Loucy (cell line): ENCODE data around the gene TRPC3.

Experiments
- H2AFZ ChIP-seq: fragments of 200-600 bp; sonication (generic); 2 replicates; pipeline ENCODE4 v1.6.0; 2016; ENCODE audit warnings: antibody characterized with exemption, mild to moderate bottlenecking, low read length, moderate library complexity
- H3F3A ChIP-seq: fragments of 200-600 bp; 2 replicates; pipeline ENCODE4 v1.6.0; 2016; ENCODE audit warnings: antibody characterized with exemption, low read depth, mild to moderate bottlenecking
- H3K27me3 ChIP-seq: fragments of 200-600 bp; sonication (generic); 2 replicates; pipeline ENCODE4 v1.6.1; 2014; ENCODE audit warnings: low read length, mild to moderate bottlenecking; ENCODE audit not compliant: insufficient read depth, poor library complexity, severe bottlenecking
- H3K36me3 ChIP-seq: fragments of 200-600 bp; sonication (generic); 2 replicates; pipeline ENCODE4 v1.6.1; 2016; ENCODE audit warnings: low read length; ENCODE audit not compliant: insufficient read depth
- H3K4me1 ChIP-seq: fragments of 200-600 bp; sonication (generic); 2 replicates; pipeline ENCODE4 v1.5.1; 2014; ENCODE audit warnings: low read length, mild to moderate bottlenecking; ENCODE audit not compliant: insufficient read depth, poor library complexity, severe bottlenecking
- H3K4me2 ChIP-seq: fragments of 200-600 bp; sonication (generic); 2 replicates; pipeline ENCODE4 v1.6.0; 2014; ENCODE audit warnings: antibody characterized with exemption, low read length, low read depth, mild to moderate bottlenecking; ENCODE audit not compliant: poor library complexity, severe bottlenecking
- H3K4me3 ChIP-seq: fragments of 200-600 bp; sonication (generic); 2 replicates; pipeline ENCODE4 v1.5.1; 2014; ENCODE audit warnings: low read length, mild to moderate bottlenecking, mixed read lengths; ENCODE audit not compliant: poor library complexity, severe bottlenecking
- H3K79me2 ChIP-seq: fragments of 200-600 bp; sonication (generic); 2 replicates; pipeline ENCODE4 v1.6.1; 2014; ENCODE audit warnings: low read length; ENCODE audit not compliant: insufficient read depth
- H3K9ac ChIP-seq: fragments of 200-600 bp; sonication (generic); 2 replicates; pipeline ENCODE4 v1.6.0; 2014; ENCODE audit warnings: mild to moderate bottlenecking, low read depth, low read length, moderate library complexity; ENCODE audit not compliant: poor library complexity, severe bottlenecking
- H3K9me2 ChIP-seq: fragments of 200-600 bp; sonication (generic); replicated peaks from 2 replicates; pipeline ENCODE4 v1.6.1; 2016; ENCODE audit warnings: low read depth, low read length, mixed read lengths
- H3K9me3 ChIP-seq: fragments of 200-600 bp; sonication (generic); 2 replicates; pipeline ENCODE4 v1.6.1; 2014; ENCODE audit warnings: mild to moderate bottlenecking, antibody characterized with exemption, low read length, low read depth; ENCODE audit not compliant: insufficient read depth
- H4K20me1 ChIP-seq: fragments of 200-600 bp; sonication (generic); 2 replicates; pipeline ENCODE4 v1.6.0; 2014; ENCODE audit warnings: antibody characterized with exemption, low read length, mild to moderate bottlenecking; ENCODE audit not compliant: insufficient read depth, poor library complexity, severe bottlenecking
- EZH2phosphoT487 ChIP-seq: fragments of 200-600 bp; IDR thresholded peaks from 2 replicates; pipeline ENCODE4 v1.6.1; 2018; ENCODE audit warnings: antibody characterized with exemption, mild to moderate bottlenecking, moderate library complexity, borderline replicate concordance
- TF ChIP-seq, protein P1 (sequence below): fragments of 200-600 bp; sonication (generic); conservative IDR thresholded peaks from 2 replicates; pipeline ENCODE4 v1.5.1; 2014; ENCODE audit warnings: mild to moderate bottlenecking, antibody characterized with exemption, low read length

Gene TRPC3

DNA sequence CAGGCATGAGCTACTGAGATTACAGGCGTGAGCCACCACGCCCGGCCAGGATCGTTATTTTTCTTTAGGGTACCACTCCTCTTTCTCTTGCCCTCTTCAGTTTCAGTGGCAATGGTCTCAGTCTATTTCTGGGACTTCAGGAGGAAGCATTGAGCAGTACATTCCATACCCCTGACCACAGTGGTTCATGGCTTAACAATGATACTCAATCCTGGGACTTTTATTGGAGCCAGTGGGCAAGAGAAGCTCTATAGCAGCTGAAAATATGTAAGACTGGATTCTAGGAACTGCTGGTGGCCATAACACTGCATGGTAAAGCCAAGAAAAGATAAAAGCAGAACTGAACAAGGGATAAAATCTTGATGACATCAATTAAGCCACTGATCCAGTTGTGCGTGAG lies 122.3 kb downstream of the TRPC3 start:
- no peaks in the 10 kb centered on the region for H3K9me2 ChIP-seq
- no peaks in the 10 kb centered on the region for H3K4me1 ChIP-seq
- no peaks in the 10 kb centered on the region for H3K36me3 ChIP-seq
- H3K9me3 ChIP-seq: no peaks in the 10 kb centered on the region
- no peaks in the 10 kb centered on the region for H4K20me1 ChIP-seq
- H3K9ac ChIP-seq: no peak overlapping the region
- H3K27me3 ChIP-seq: no peaks in the 10 kb centered on the region
- no peak overlapping the region for H3K4me2 ChIP-seq
- TF ChIP-seq EZH2phosphoT487: no peak
- TF ChIP-seq, protein P1, sequence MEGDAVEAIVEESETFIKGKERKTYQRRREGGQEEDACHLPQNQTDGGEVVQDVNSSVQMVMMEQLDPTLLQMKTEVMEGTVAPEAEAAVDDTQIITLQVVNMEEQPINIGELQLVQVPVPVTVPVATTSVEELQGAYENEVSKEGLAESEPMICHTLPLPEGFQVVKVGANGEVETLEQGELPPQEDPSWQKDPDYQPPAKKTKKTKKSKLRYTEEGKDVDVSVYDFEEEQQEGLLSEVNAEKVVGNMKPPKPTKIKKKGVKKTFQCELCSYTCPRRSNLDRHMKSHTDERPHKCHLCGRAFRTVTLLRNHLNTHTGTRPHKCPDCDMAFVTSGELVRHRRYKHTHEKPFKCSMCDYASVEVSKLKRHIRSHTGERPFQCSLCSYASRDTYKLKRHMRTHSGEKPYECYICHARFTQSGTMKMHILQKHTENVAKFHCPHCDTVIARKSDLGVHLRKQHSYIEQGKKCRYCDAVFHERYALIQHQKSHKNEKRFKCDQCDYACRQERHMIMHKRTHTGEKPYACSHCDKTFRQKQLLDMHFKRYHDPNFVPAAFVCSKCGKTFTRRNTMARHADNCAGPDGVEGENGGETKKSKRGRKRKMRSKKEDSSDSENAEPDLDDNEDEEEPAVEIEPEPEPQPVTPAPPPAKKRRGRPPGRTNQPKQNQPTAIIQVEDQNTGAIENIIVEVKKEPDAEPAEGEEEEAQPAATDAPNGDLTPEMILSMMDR: no peak
- no peak overlapping the region for H2AFZ ChIP-seq
- H3K4me3 ChIP-seq: no peak overlapping the region
- no peaks in the 10 kb centered on the region for H3K79me2 ChIP-seq
- H3F3A ChIP-seq: no peaks in the 10 kb centered on the region
